Muscle of leg (tissue), 11 donors: Measurements from ENCODE around the gene NLRP5. TPM values are rescaled to one million over a fixed set of nuclear protein-coding genes. Genes with fewer than 3 reads are reported as not detected.
"Not testable (repeated sequence)": the region's sequence is repeated elsewhere in the genome, so short reads cannot be mapped to it uniquely, and the experiment has no call there.

Experiments used
- DNase-seq: peaks from one replicate; pipeline ENCODE4 v3.0.0; 2013
- H3K27ac ChIP-seq: one replicate; pipeline ENCODE4 v1.5.1; 2013; ENCODE audit warnings: mild to moderate bottlenecking, low read length, control low read depth
- H3K27me3 ChIP-seq: one replicate; pipeline ENCODE4 v1.6.1; 2013; ENCODE audit warnings: low read length; ENCODE audit not compliant: control insufficient read depth, insufficient read depth
- H3K36me3 ChIP-seq: one replicate; pipeline ENCODE4 v1.6.1; 2013; ENCODE audit warnings: low read length; ENCODE audit not compliant: control insufficient read depth, insufficient read depth
- H3K4me1 ChIP-seq: one replicate; pipeline ENCODE4 v1.6.1; 2013; ENCODE audit warnings: low read length; ENCODE audit not compliant: control insufficient read depth, insufficient read depth
- H3K4me3 ChIP-seq: one replicate; pipeline ENCODE4 v1.5.1; 2013; ENCODE audit warnings: low read length, control low read depth
- H3K9me3 ChIP-seq: replicated peaks from 2 replicates; pipeline ENCODE4 v1.6.1; 2013; ENCODE audit warnings: low read depth, low read length; ENCODE audit not compliant: control insufficient read depth
- WGBS: methylation state at CpG from one replicate; pipeline ENCODE4 v1.1.5; 2013; ENCODE audit warnings: missing lambda C conversion rate; ENCODE audit not compliant: insufficient coverage; 5-methylcytosine and 5-hydroxymethylcytosine counted together
- polyA plus RNA-seq, 8 donors: library from polyadenylated mRNA; unstranded; fragments of 120-200 nt; gene quantifications; one replicate each; pipeline versions ENCODE4 v1.2.1 to v1.2.3, GENCODE V29; 2013; ENCODE audit warnings: inconsistent platforms in 1 of 8, low replicate concordance in 1 of 8; ENCODE audit not compliant: insufficient read length in 8 of 8, insufficient read depth in 1 of 8
- total RNA-seq: library from RNA; stranded (reverse); fragments of 120-200 nt; gene quantifications from one replicate; pipeline ENCODE4 v1.2.4, GENCODE V29; 2013

NLRP5 gene
- total and polyA plus RNA-seq, 9 donors, result not detected

DNA sequence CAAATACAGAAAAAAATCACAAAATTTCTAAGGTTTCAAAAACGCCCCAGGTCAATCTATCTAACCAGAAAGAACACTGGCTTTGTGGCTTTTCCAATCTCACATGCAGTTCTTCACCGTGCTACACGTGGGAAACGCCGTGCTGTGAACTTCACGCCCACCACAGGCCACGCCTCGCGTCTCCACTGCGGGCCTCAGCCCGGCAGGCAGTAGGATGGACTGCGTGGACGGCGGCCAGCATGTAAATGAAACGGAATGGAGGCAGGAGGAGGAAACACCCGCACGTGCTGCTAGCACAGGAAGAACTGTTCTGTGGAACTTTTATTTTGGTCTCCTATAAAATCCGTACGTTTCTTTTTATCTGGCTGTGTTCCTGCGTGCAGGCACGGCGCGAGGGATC is 110.7 kb downstream of the NLRP5 start:
- Histone ChIP-seq H3K36me3 (peaks cover 55% of the 10 kb centered on the region), H3K9me3 (peaks cover 12% of the 10 kb centered on the region), H3K4me3 (no peak overlapping the region), H3K27ac (no peak overlapping the region), H3K4me1 (peaks cover 7% of the 10 kb centered on the region), H3K27me3 (no peaks in the 10 kb centered on the region)
- WGBS, result 86% methylated on average over 22 of the region's 23 CpGs
- DNase-seq, result no peak

DNA sequence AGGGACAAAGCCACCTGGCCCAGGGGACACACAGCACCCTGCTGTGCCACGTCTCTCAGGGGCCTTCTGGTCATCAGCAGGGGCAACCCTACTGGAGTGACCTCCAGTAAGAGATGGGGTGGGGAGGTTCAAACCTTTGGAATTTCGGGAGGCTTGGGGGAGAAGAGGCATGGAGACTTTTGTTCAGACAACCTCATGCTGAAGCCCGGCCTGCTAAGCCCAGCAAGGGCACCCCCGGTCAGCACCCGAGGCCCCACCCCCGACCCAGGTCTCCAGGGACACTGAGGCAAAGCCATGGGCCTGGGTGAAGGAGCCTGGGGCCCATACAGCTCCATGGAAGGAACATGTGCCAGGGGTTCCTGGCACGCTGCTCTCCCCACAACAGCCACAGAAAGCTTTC is 111.2 kb downstream of the NLRP5 start:
- no peak overlapping the region for H3K4me3 ChIP-seq
- H3K27ac ChIP-seq, result no peak overlapping the region
- 87% methylated on average over 5 of the region's 7 CpGs for WGBS
- H3K9me3 ChIP-seq, result peaks cover 9% of the 10 kb centered on the region
- no peaks in the 10 kb centered on the region for H3K27me3 ChIP-seq
- peaks cover 7% of the 10 kb centered on the region for H3K4me1 ChIP-seq
- no peak for DNase-seq
- peaks cover 56% of the 10 kb centered on the region for H3K36me3 ChIP-seq

DNA sequence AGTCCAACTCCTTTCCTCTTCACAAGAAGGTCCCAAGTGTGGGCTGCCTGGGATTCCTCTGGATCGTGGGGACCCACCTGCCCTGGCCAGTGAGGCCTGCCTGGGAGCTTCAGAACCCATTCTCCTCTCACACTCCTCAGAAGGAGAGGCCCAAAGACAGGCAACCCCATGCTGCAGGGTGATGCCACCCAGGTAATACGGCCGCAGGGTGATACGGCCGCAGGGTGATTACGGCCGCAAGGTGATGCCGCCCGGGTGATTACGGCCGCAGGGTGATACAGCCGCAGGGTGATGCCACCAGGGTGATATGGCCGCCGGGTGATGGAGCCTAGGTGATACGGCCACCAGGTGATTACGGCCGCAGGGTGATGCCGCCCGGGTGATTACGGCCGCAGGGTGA is 111.7 kb downstream of the NLRP5 start:
- not testable (repeated sequence) for H3K27ac ChIP-seq, H3K27me3 ChIP-seq, DNase-seq, H3K4me3 ChIP-seq, H3K9me3 ChIP-seq, H3K4me1 ChIP-seq
- H3K36me3 ChIP-seq, result peaks cover 52% of the 10 kb centered on the region
- WGBS, result 97% methylated on average over 18 of the region's 21 CpGs

DNA sequence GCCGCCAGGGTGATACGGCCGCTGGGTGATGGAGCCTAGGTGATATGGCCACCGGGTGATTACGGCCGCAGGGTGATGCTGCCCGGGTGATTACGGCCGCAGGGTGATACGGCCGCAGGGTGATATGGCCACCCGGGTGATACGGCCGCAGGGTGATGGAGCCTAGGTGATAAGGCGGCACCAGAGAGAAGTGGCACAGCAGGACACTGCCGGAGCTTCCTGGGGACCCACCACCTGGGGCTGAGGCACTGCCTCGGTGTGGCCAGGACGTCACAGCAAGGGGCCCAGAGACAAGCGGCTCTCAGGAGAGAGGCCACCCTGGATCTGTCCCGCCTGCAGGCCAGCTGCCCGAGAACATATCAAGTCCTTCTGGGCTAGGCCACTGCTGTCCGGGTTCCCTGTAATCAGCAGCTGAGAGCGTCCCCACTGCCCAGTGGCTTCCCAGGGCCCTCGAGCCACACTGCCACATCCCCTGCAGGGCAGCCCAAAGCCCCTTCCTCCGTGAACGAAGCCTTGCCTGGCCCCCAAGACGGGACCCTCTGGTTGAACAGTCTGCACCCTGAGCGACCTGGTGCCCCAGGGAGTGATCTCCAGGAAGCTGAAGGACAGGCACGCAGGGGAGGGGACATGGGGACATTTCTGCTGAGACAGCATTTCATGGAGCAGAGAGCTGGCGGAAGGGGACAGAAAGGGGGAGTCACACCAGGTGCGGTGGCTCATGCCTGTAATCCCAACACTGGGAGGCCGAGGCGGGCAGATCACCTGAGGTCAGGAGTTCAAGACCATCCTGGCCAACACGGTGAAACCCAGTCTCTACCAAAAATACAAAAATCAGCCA is 112.4 kb downstream of the NLRP5 start:
- peaks cover 47% of the 10 kb centered on the region for H3K36me3 ChIP-seq
- H3K9me3 ChIP-seq, result no peaks in the 10 kb centered on the region
- H3K27me3 ChIP-seq, result no peaks in the 10 kb centered on the region

DNA sequence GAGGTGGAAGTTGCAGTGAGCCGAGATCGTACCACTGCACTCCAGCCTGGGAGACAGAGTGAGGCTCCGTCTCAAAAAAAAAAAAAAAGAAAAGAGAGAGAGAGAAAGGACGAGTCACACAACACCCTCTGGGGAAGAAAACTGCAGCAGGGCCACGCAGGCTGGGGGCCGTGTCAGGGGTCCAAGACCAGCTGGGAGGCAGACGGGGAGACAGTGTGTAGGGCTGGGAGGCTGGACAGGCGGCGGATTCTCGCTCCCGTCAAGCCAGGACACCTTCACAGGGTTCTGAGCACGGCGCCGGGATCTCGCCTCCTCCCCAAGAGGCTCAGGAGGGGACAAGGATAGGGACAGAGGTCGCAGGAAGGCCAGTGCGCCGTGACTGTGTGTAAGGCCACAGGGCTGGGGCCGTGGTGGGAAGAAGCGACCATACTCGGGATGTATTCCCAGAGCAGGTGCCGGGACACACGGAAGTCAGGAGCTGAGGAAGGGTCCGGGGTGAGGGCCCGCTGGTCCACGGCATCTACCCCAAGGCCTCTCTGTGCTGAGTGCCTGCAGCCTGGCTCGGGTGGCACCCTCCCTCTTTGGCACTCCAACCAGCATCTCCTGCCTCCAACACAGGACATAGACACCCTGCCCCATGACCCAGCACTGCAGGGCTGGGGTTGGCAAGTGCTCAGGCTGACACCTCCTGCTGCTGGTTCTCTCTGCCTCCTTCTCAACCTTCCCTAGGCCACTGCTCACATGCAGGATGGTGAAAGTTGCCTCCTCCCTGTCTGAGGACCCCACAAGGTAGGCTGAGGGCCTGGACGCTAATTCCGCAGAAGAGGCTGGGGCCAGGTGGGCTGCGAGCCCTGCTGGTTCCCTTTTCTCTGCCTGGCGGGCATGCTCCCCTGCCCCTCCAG is 113.3 kb downstream of the NLRP5 start:
- no peak for DNase-seq
- H3K9me3 ChIP-seq, result no peaks in the 10 kb centered on the region
- no peak overlapping the region for H3K27ac ChIP-seq
- peaks cover 7% of the 10 kb centered on the region for H3K4me1 ChIP-seq
- no peak overlapping the region for H3K4me3 ChIP-seq
- H3K36me3 ChIP-seq, result peaks cover 41% of the 10 kb centered on the region
- H3K27me3 ChIP-seq, result no peaks in the 10 kb centered on the region
- WGBS, result 95% methylated on average over 19 of the region's 31 CpGs

More for the DNA sequence above, 112.4 kb downstream of the NLRP5 start:
- Histone ChIP-seq H3K27ac (no peak overlapping the region), H3K4me1 (peaks cover 7% of the 10 kb centered on the region), H3K4me3 (no peak overlapping the region)
- no peak for DNase-seq
- 96% methylated on average over 30 of the region's 34 CpGs for WGBS

DNA sequence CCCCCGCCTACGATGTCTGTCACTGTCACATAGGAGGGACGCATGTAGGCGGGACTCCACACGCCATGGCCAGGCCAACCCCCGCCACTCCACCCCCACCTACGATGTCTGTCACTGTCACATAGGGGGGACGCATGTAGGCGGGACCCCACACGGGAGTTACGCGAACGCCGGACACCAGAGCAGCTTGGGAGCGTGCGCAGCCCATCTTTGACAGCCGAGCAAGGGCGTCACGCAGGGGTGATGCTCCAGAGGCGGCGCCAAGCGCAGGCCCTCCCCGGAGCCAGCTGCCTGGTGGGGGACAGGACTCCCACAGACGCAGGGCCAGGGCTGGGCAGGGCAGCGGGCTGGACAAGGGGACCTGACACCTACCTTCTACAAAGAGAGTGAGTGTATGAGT is 114.5 kb downstream of the NLRP5 start:
- Histone ChIP-seq H3K36me3 (peaks cover 36% of the 10 kb centered on the region), H3K4me3 (no peak overlapping the region), H3K4me1 (peaks cover 13% of the 10 kb centered on the region), H3K27me3 (no peaks in the 10 kb centered on the region), H3K9me3 (no peaks in the 10 kb centered on the region), H3K27ac (no peak overlapping the region)
- WGBS, result 85% methylated on average over 22 of the region's 25 CpGs
- DNase-seq, result no peak

DNA sequence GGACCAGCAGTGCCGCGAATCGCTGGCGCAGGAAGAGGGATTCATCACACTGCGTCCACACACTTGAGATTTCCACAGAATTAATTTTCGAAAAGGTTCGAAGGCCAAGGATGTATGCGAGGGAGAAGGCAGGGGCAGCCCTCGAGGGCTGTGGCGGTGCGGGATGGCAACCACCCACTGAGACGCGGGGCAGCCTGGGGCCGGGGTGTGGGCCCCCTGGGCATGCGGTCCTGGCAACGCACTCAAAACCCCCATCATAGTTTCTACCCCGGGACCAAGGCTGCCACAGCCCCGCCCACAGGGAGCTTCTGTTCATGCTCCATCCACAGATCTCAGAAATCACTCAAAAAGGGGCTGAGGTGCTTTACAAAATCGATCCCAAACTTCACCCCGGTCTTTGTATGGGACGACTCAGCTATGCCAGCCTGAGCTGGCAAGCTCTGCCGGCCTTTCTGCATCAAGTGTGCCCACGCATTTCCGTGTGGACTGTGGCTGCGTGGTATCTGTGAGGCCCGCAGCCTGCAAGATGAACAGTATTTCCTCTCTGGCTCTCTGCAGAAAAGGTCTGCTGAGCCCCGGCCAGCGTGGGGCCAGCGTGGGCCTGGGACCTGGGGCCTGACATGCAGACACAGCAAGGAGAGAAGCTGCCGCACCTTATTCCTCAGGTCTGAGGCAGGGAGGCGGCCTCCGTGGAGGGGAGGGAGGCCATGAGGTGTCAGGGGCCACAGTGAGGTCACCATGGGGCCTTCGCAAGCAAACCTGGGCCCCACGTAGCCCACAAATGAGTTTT is 115.4 kb downstream of the NLRP5 start:
- H3K4me3 ChIP-seq, result no peak overlapping the region
- H3K9me3 ChIP-seq, result no peaks in the 10 kb centered on the region
- no peak for DNase-seq
- peaks cover 18% of the 10 kb centered on the region for H3K4me1 ChIP-seq
- H3K36me3 ChIP-seq, result peaks cover 43% of the 10 kb centered on the region
- no peaks in the 10 kb centered on the region for H3K27me3 ChIP-seq
- no peak overlapping the region for H3K27ac ChIP-seq
- 83% methylated on average over 28 of the region's 34 CpGs for WGBS

DNA sequence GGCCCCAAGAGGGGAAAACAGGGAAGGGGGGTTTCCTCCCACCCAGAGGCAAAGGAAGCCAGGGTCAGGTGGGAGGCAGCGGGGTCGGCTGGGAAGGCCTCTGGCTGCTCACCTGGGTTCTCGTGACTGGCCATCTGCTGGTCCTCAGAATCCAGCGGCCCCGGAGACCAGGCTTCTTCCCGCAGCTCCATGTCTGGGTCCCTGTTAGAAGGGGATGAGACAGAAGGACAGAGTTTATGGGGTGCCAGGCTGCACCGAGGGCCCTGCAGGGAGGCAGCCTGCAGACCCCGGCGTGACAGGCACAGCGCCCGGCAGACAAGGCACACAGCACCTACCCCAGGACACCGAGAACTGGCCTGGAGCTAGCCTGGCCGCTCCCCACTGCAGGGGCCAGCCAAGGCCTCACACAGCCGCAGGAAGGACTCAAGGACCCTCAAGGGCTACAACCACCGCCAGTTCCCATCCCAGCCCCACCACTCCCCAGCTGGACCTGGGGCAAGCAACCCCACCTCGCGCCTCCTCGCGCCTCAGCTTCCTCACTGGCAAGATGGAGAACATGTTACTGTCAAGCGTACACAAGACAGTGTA is 116.5 kb downstream of the NLRP5 start:
- WGBS, result 69% methylated on average over 17 of the region's 20 CpGs
- H3K9me3 ChIP-seq, result no peaks in the 10 kb centered on the region
- H3K36me3 ChIP-seq, result peaks cover 40% of the 10 kb centered on the region
- no peak overlapping the region for H3K4me3 ChIP-seq
- no peaks in the 10 kb centered on the region for H3K27me3 ChIP-seq
- H3K27ac ChIP-seq, result no peak overlapping the region
- DNase-seq, result no peak
- peaks cover 17% of the 10 kb centered on the region for H3K4me1 ChIP-seq

DNA sequence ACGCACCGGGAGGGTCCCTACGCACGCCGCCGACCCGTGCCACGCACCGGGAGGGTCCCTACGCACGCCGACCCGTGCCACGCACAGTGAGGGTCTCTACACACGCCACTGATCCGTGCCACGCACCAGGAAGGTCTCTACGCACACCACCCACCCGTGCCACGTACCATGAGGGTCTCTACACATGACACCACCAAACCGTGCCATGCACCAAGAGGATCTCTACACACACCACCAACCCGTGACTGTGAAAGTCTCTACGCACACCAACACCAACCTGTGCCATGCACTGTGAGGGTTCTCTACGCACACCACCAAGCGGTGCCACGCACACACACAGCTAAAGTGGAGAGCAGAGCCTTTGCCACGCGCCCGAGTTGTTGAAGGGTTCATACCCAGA is 117.8 kb downstream of the NLRP5 start:
- 92% methylated on average over 17 of the region's 29 CpGs for WGBS
- no peak overlapping the region for H3K4me3 ChIP-seq
- H3K9me3 ChIP-seq, result no peaks in the 10 kb centered on the region
- H3K27ac ChIP-seq, result no peak overlapping the region
- H3K36me3 ChIP-seq, result peaks cover 31% of the 10 kb centered on the region
- no peaks in the 10 kb centered on the region for H3K27me3 ChIP-seq
- peaks cover 30% of the 10 kb centered on the region for H3K4me1 ChIP-seq
- DNase-seq, result no peak
